Measurements from ENCODE around the gene ZNF683.

The ZNF683 gene

GRCh38 chr1:26372039-26372438, 511 bp downstream of the ZNF683 start:
- Histone ChIP-seq H3K9ac (ENCODE audit: low read length in 5 of 5) (no peak overlapping the region), H3K4me3 (ENCODE audit: low read depth in 1 of 5, low read length in 5 of 5) (no peak overlapping the region), H3K27ac (ENCODE audit: low read depth, low read length) (no peak overlapping the region), H3K9me3 (ENCODE audit: control insufficient read depth in 5 of 5, low read length in 5 of 5) (no peaks in the 10 kb centered on the region), H3K27me3 (ENCODE audit: control insufficient read depth in 5 of 5, insufficient read depth in 4 of 5, low read length in 5 of 5) (peaks cover 0 to 12% (median 6%) of the 10 kb centered on the region in 5 donors), H3K36me3 (ENCODE audit: control insufficient read depth in 5 of 5, insufficient read depth in 5 of 5, low read length in 5 of 5) (no peaks in the 10 kb centered on the region), H3K4me1 (ENCODE audit: control insufficient read depth in 5 of 5, insufficient read depth in 5 of 5, low read length in 5 of 5) (no peaks in the 10 kb centered on the region)

- Histone ChIP-seq H3K27me3 (ENCODE audit: control insufficient read depth in 5 of 5, insufficient read depth in 4 of 5, low read length in 5 of 5) (peaks cover 0 to 12% (median 6%) of the 10 kb centered on the region in 5 donors), H3K9me3 (ENCODE audit: control insufficient read depth in 5 of 5, low read length in 5 of 5) (no peaks in the 10 kb centered on the region), H3K4me3 (ENCODE audit: low read depth in 1 of 5, low read length in 5 of 5) (no peak overlapping the region), H3K27ac (ENCODE audit: low read depth, low read length) (no peak overlapping the region), H3K4me1 (ENCODE audit: control insufficient read depth in 5 of 5, insufficient read depth in 5 of 5, low read length in 5 of 5) (no peaks in the 10 kb centered on the region), H3K36me3 (ENCODE audit: control insufficient read depth in 5 of 5, insufficient read depth in 5 of 5, low read length in 5 of 5) (no peaks in the 10 kb centered on the region), H3K9ac (ENCODE audit: low read length in 5 of 5) (no peak overlapping the region)
These were observed 1.8 kb downstream of the ZNF683 start for GRCh38 chr1:26370591-26371382.

- H3K27me3 ChIP-seq (ENCODE audit: control insufficient read depth in 5 of 5, insufficient read depth in 4 of 5, low read length in 5 of 5): peaks cover 4 to 24% (median 11%) of the 10 kb centered on the region in 5 donors
These were observed 4.1 kb downstream of the ZNF683 start for GRCh38 chr1:26368486-26368885.

DNA sequence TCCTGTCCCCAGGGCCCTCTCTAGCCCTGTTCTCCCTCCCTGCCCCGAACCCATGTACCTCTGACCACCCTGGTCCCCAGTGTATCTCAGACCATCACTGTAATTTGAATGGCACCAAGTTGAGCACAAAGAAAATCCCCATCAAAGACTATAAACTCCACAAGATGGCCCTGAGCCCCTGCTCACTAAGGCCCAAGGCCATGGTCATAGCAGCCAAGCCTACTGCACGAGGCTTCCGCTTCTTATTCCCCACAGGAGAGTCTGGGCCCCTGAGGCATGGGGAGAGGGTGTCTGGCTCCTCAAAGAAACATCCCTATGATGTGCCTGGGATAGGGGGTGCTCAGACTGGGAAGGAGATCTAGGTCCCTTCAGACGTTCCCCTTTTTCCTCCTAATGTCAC, 4.5 kb downstream of the ZNF683 start:
- Histone ChIP-seq H3K4me1 (ENCODE audit: control insufficient read depth in 5 of 5, insufficient read depth in 5 of 5, low read length in 5 of 5) (no peaks in the 10 kb centered on the region), H3K9ac (ENCODE audit: low read length in 5 of 5) (no peak overlapping the region), H3K4me3 (ENCODE audit: low read depth in 1 of 5, low read length in 5 of 5) (no peak overlapping the region), H3K27me3 (ENCODE audit: control insufficient read depth in 5 of 5, insufficient read depth in 4 of 5, low read length in 5 of 5) (peaks cover 5 to 24% (median 15%) of the 10 kb centered on the region in 5 donors), H3K9me3 (ENCODE audit: control insufficient read depth in 5 of 5, low read length in 5 of 5) (no peaks in the 10 kb centered on the region), H3K27ac (ENCODE audit: low read depth, low read length) (no peak overlapping the region), H3K36me3 (ENCODE audit: control insufficient read depth in 5 of 5, insufficient read depth in 5 of 5, low read length in 5 of 5) (no peaks in the 10 kb centered on the region)

More at GRCh38 chr1:26368486-26368885, 4.1 kb downstream of the ZNF683 start:
- Histone ChIP-seq H3K9me3 (ENCODE audit: control insufficient read depth in 5 of 5, low read length in 5 of 5) (no peaks in the 10 kb centered on the region), H3K4me3 (ENCODE audit: low read depth in 1 of 5, low read length in 5 of 5) (no peak overlapping the region), H3K9ac (ENCODE audit: low read length in 5 of 5) (no peak overlapping the region), H3K27ac (ENCODE audit: low read depth, low read length) (no peak overlapping the region), H3K4me1 (ENCODE audit: control insufficient read depth in 5 of 5, insufficient read depth in 5 of 5, low read length in 5 of 5) (no peaks in the 10 kb centered on the region), H3K36me3 (ENCODE audit: control insufficient read depth in 5 of 5, insufficient read depth in 5 of 5, low read length in 5 of 5) (no peaks in the 10 kb centered on the region)

DNA sequence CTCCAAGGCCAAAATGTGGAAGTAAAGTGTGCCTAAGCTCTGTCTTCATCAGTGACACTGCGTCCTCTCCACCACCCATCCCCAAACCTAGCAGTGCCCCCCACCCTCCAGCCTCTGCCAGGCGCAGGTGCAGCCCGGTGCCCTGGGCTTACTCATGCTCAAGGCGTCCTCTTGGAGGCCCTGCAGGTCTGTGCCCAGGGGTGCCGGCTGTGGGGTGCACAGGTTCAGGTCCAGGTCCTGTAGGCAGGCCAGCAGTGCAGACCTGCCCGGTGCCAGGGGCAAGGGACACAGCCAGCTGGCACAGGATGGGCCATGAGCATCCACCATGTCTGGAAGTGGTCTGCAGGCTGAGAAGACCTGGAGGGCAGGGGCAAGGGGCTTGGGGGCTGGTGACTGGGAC, 5.1 kb downstream of the ZNF683 start:
- Histone ChIP-seq H3K4me1 (ENCODE audit: control insufficient read depth in 5 of 5, insufficient read depth in 5 of 5, low read length in 5 of 5) (no peaks in the 10 kb centered on the region), H3K27me3 (ENCODE audit: control insufficient read depth in 5 of 5, insufficient read depth in 4 of 5, low read length in 5 of 5) (peaks cover 8 to 27% (median 20%) of the 10 kb centered on the region in 5 donors), H3K27ac (ENCODE audit: low read depth, low read length) (no peak overlapping the region), H3K9ac (ENCODE audit: low read length in 5 of 5) (no peak overlapping the region), H3K36me3 (ENCODE audit: control insufficient read depth in 5 of 5, insufficient read depth in 5 of 5, low read length in 5 of 5) (no peaks in the 10 kb centered on the region), H3K4me3 (ENCODE audit: low read depth in 1 of 5, low read length in 5 of 5) (no peak overlapping the region), H3K9me3 (ENCODE audit: control insufficient read depth in 5 of 5, low read length in 5 of 5) (no peaks in the 10 kb centered on the region)

DNA sequence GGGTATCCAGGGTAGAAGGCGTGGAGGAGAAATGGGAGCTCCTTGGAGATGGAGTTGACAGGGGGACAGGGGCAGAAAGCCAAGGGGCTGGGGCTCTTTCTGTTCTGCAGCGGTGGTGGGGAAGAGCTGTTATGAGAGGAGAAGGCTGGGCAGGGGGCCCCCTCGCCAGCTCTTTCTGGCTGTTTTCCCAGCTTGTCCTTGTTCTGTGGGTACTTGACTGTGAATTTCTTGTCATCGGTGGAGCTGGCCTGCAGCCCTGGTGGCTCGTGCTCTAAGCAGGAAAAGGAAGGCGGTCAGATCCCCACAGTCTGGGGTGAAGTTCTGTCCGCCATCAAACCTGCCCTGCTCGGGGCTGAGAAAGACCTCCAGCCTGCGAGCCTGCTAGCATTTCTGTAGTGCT, 7.6 kb downstream of the ZNF683 start:
- Histone ChIP-seq H3K27ac (ENCODE audit: low read depth, low read length) (no peak overlapping the region), H3K4me1 (ENCODE audit: control insufficient read depth in 5 of 5, insufficient read depth in 5 of 5, low read length in 5 of 5) (peaks cover 0 to 11% (median 10%) of the 10 kb centered on the region in 5 donors), H3K9me3 (ENCODE audit: control insufficient read depth in 5 of 5, low read length in 5 of 5) (no peaks in the 10 kb centered on the region), H3K27me3 (ENCODE audit: control insufficient read depth in 5 of 5, insufficient read depth in 4 of 5, low read length in 5 of 5) (peaks cover 29 to 46% (median 42%) of the 10 kb centered on the region in 5 donors), H3K9ac (ENCODE audit: low read length in 5 of 5) (no peak overlapping the region), H3K36me3 (ENCODE audit: control insufficient read depth in 5 of 5, insufficient read depth in 5 of 5, low read length in 5 of 5) (no peaks in the 10 kb centered on the region), H3K4me3 (ENCODE audit: low read depth in 1 of 5, low read length in 5 of 5) (no peak overlapping the region)

GRCh38 chr1:26363549-26364448, 8.8 kb downstream of the ZNF683 start:
- H3K9me3 ChIP-seq (ENCODE audit: control insufficient read depth in 5 of 5, low read length in 5 of 5): no peaks in the 10 kb centered on the region
- H3K36me3 ChIP-seq (ENCODE audit: control insufficient read depth in 5 of 5, insufficient read depth in 5 of 5, low read length in 5 of 5): no peaks in the 10 kb centered on the region
- peaks cover 0 to 11% (median 11%) of the 10 kb centered on the region in 5 donors for H3K4me1 ChIP-seq (ENCODE audit: control insufficient read depth in 5 of 5, insufficient read depth in 5 of 5, low read length in 5 of 5)
- H3K27ac ChIP-seq (ENCODE audit: low read depth, low read length): no peak overlapping the region
- H3K9ac ChIP-seq (ENCODE audit: low read length in 5 of 5): no peak overlapping the region
- H3K27me3 ChIP-seq (ENCODE audit: control insufficient read depth in 5 of 5, insufficient read depth in 4 of 5, low read length in 5 of 5): peaks cover 32 to 52% (median 48%) of the 10 kb centered on the region in 5 donors
- no peak overlapping the region for H3K4me3 ChIP-seq (ENCODE audit: low read depth in 1 of 5, low read length in 5 of 5)

GRCh38 chr1:26362331-26362730, 10.2 kb downstream of the ZNF683 start:
- H3K4me3 ChIP-seq (ENCODE audit: low read depth in 1 of 5, low read length in 5 of 5): no peak overlapping the region
- peaks cover 0 to 11% (median 11%) of the 10 kb centered on the region in 5 donors for H3K4me1 ChIP-seq (ENCODE audit: control insufficient read depth in 5 of 5, insufficient read depth in 5 of 5, low read length in 5 of 5)
- H3K27me3 ChIP-seq (ENCODE audit: control insufficient read depth in 5 of 5, insufficient read depth in 4 of 5, low read length in 5 of 5): peaks cover 33 to 54% (median 49%) of the 10 kb centered on the region in 5 donors
- H3K27ac ChIP-seq (ENCODE audit: low read depth, low read length): no peak overlapping the region
- H3K9me3 ChIP-seq (ENCODE audit: control insufficient read depth in 5 of 5, low read length in 5 of 5): no peaks in the 10 kb centered on the region
- H3K36me3 ChIP-seq (ENCODE audit: control insufficient read depth in 5 of 5, insufficient read depth in 5 of 5, low read length in 5 of 5): no peaks in the 10 kb centered on the region
- H3K9ac ChIP-seq (ENCODE audit: low read length in 5 of 5): no peak overlapping the region

DNA sequence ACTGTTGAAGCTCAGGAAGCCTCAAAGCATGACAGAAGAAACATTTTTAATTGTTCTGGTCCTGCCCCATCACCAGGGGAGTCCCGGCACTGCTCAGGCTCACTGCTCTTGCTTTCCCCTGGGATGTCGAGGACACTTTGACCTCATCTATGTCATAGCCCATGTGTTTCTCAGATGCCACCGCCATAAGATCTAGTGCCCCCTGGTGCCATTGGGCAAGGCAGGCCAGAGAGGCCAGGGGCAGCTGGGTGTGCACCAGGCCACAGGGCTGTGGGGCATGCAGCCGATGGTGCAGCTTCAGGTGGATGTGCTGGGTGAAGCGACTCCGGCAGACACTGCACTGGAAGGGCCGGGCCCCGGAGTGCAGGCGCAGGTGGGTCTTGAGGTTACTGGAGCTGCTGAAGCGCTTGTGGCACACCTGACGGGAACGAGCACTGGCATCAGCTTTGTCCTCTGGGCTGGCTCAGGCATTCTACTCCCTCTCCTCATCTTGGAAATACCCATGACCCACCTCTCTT, 10.9 kb downstream of the ZNF683 start:
- peaks cover 0 to 11% (median 11%) of the 10 kb centered on the region in 5 donors for H3K4me1 ChIP-seq (ENCODE audit: control insufficient read depth in 5 of 5, insufficient read depth in 5 of 5, low read length in 5 of 5)
- H3K36me3 ChIP-seq (ENCODE audit: control insufficient read depth in 5 of 5, insufficient read depth in 5 of 5, low read length in 5 of 5): no peaks in the 10 kb centered on the region
- H3K27me3 ChIP-seq (ENCODE audit: control insufficient read depth in 5 of 5, insufficient read depth in 4 of 5, low read length in 5 of 5): peaks cover 31 to 55% (median 47%) of the 10 kb centered on the region in 5 donors
- no peak overlapping the region for H3K4me3 ChIP-seq (ENCODE audit: low read depth in 1 of 5, low read length in 5 of 5)
- H3K9me3 ChIP-seq (ENCODE audit: control insufficient read depth in 5 of 5, low read length in 5 of 5): no peaks in the 10 kb centered on the region
- H3K27ac ChIP-seq (ENCODE audit: low read depth, low read length): no peak overlapping the region
- no peak overlapping the region for H3K9ac ChIP-seq (ENCODE audit: low read length in 5 of 5)

Data from subcutaneous abdominal adipose tissue (tissue), 5 donors.